H1 (cell line): ENCODE results near the gene OXSM. TPM values are rescaled to one million over a fixed set of nuclear protein-coding genes. Genes with fewer than 3 reads are reported as not detected.

ENCODE experiments used
- CBX5 ChIP-seq: fragments of 300-800, 300-1000 bp; sonication (generic); IDR thresholded peaks from 2 replicates; pipeline ENCODE4 v1.7.1; 2016; ENCODE audit warnings: antibody characterized with exemption, low read length, low read depth
- EZH2 ChIP-seq: fragments of 200-600 bp; sonication (generic); IDR thresholded peaks from 2 replicates; pipeline ENCODE4 v1.7.1; 2012; ENCODE audit warnings: low read depth, mild to moderate bottlenecking, moderate library complexity, low read length, inconsistent platforms; ENCODE audit not compliant: severe bottlenecking
- KDM1A ChIP-seq: fragments of 200-600, 300-600 bp; sonication (generic); IDR thresholded peaks from 2 replicates; pipeline ENCODE4 v1.7.1; 2016; ENCODE audit warnings: mild to moderate bottlenecking, low read length, borderline replicate concordance
- SIX5 ChIP-seq: IDR thresholded peaks from 2 replicates; pipeline ENCODE4 v1.6.1; 2011; ENCODE audit warnings: mild to moderate bottlenecking, low read depth, low read length
- polyA plus RNA-seq, 7 experiments: library from polyadenylated mRNA; depleted of rRNA in 3 of 7; stranded (reverse) in 5 of 7; unstranded in 2 of 7; fragments of >200 nt in 5 of 7; fragments of 200-250 nt in 2 of 7; gene quantifications; 1 replicate in 5 of 7; 2 replicates in 1 of 7; 4 replicates in 1 of 7; pipeline versions ENCODE4 v1.2.1 to v1.2.3, GENCODE V29; 2011 to 2013; ENCODE audit warnings: missing spikeins in 2 of 7, mixed read lengths in 2 of 7
- total RNA-seq: library from RNA; stranded (reverse); fragmentation: NEBNext Ultra II Directional; extraction: Animal tissue kit (Norgen Biotek cat#: 25700); gene quantifications from 2 replicates; pipeline ENCODE4 v1.2.1, GENCODE V29; 2021
- TF ChIP-seq, protein P1 (sequence below), 3 experiments: IDR thresholded peaks; 1 replicate in 2 of 3; 2 replicates in 1 of 3; pipeline versions ENCODE4 v1.5.1 to v1.6.1; 2011; ENCODE audit warnings: low read length in 3 of 3, mild to moderate bottlenecking in 3 of 3, inconsistent platforms in 2 of 3, low read depth in 1 of 3, moderate library complexity in 1 of 3; ENCODE audit not compliant: insufficient read depth in 1 of 3; ENCODE audit errors: control extremely low read depth in 1 of 3
- TF ChIP-seq, protein P2 (sequence below): IDR thresholded peaks from 2 replicates; pipeline ENCODE4 v1.6.1; 2011; ENCODE audit warnings: low read depth, mild to moderate bottlenecking, low read length; ENCODE audit not compliant: insufficient read depth

OXSM gene
- total and polyA plus RNA-seq, 2 of the 8 experiments (the other 6 are each of a cell fraction or from before 2014, with no cell fraction given), result 1.3 to 2.2 TPM

GRCh38 chr3:25768851-25769250 is 21.0 kb upstream of the OXSM start (continued):
- TF ChIP-seq, protein P1, sequence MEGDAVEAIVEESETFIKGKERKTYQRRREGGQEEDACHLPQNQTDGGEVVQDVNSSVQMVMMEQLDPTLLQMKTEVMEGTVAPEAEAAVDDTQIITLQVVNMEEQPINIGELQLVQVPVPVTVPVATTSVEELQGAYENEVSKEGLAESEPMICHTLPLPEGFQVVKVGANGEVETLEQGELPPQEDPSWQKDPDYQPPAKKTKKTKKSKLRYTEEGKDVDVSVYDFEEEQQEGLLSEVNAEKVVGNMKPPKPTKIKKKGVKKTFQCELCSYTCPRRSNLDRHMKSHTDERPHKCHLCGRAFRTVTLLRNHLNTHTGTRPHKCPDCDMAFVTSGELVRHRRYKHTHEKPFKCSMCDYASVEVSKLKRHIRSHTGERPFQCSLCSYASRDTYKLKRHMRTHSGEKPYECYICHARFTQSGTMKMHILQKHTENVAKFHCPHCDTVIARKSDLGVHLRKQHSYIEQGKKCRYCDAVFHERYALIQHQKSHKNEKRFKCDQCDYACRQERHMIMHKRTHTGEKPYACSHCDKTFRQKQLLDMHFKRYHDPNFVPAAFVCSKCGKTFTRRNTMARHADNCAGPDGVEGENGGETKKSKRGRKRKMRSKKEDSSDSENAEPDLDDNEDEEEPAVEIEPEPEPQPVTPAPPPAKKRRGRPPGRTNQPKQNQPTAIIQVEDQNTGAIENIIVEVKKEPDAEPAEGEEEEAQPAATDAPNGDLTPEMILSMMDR (IDR thresholded peaks at IDR 0.05; ENCODE audit: control extremely low read depth in 1 of 3, insufficient read depth in 1 of 3, low read depth in 1 of 3, low read length in 3 of 3), result no peak
- no peak for TF ChIP-seq SIX5
- TF ChIP-seq CBX5, result no peak
- no peak for TF ChIP-seq KDM1A
- no peak for TF ChIP-seq EZH2
- TF ChIP-seq, protein P2, sequence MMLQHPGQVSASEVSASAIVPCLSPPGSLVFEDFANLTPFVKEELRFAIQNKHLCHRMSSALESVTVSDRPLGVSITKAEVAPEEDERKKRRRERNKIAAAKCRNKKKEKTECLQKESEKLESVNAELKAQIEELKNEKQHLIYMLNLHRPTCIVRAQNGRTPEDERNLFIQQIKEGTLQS, result no peak
